ENCODE data around the gene ZNF441. TPM values are rescaled to one million over a fixed set of nuclear protein-coding genes. Genes with fewer than 3 reads are reported as not detected.

ZNF441 gene
- total RNA-seq, 1 donor from 2014 or later, result 10.6 TPM

DNA sequence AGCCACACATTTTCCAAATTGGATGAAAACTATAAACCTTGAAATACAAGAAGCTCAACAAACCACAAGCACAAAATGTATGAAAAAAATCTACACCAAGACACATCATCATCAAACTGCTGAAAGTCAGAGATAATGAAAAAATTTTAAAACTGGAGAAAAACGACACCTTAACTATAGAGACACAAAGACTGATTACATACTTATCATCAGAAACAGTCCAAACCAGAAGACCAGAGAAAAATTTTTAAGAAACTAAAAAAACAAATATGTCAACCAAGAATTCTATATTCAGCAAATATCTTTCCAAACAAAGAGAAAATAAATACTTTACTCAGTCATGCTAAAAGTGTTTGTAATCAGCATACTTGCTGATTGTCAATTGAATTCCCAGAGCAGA, 19.5 kb upstream of the ZNF441 start:
- H3K36me3 Mint-ChIP-seq (ENCODE audit: unreplicated experiment), result peaks cover 5% of the 10 kb centered on the region
- peaks cover 10% of the 10 kb centered on the region for H3K9me3 Mint-ChIP-seq (ENCODE audit: unreplicated experiment)
- no peaks in the 10 kb centered on the region for H3K27me3 Mint-ChIP-seq (ENCODE audit: unreplicated experiment)
- no peak for DNase-seq
- no peak overlapping the region for H3K27ac Mint-ChIP-seq (ENCODE audit: unreplicated experiment)
- H3K4me3 Mint-ChIP-seq (ENCODE audit: unreplicated experiment), result no peak overlapping the region
- TF ChIP-seq, protein P1, sequence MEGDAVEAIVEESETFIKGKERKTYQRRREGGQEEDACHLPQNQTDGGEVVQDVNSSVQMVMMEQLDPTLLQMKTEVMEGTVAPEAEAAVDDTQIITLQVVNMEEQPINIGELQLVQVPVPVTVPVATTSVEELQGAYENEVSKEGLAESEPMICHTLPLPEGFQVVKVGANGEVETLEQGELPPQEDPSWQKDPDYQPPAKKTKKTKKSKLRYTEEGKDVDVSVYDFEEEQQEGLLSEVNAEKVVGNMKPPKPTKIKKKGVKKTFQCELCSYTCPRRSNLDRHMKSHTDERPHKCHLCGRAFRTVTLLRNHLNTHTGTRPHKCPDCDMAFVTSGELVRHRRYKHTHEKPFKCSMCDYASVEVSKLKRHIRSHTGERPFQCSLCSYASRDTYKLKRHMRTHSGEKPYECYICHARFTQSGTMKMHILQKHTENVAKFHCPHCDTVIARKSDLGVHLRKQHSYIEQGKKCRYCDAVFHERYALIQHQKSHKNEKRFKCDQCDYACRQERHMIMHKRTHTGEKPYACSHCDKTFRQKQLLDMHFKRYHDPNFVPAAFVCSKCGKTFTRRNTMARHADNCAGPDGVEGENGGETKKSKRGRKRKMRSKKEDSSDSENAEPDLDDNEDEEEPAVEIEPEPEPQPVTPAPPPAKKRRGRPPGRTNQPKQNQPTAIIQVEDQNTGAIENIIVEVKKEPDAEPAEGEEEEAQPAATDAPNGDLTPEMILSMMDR (IDR thresholded peaks at IDR 0.05; ENCODE audit: partially characterized antibody, unreplicated experiment), result no peak
- no peaks in the 10 kb centered on the region for H3K4me1 Mint-ChIP-seq (ENCODE audit: low read depth, unreplicated experiment)

DNA sequence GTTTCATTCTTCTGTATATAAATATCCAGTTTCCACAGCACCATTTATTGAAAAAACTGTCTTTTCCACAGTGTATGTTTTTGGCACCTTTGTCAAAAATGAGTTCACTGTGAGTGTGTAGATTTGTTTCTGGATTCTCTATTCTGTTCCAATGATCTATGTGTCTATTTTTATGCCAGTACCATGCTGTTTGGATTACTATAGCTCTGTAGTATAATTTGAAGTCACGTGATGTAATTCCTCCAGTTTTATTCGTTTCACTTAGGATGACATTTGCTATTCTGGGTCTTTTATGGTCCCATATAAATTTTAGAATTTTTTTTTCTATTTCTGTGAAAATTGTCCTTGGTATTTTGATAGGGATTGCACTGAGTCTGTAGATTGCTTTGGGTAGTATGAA, 17.0 kb upstream of the ZNF441 start:
- no peaks in the 10 kb centered on the region for H3K4me1 Mint-ChIP-seq (ENCODE audit: low read depth, unreplicated experiment)
- TF ChIP-seq, protein P1 (IDR thresholded peaks at IDR 0.05; ENCODE audit: partially characterized antibody, unreplicated experiment), result no peak
- H3K27ac Mint-ChIP-seq (ENCODE audit: unreplicated experiment), result no peak overlapping the region
- peaks cover 5% of the 10 kb centered on the region for H3K36me3 Mint-ChIP-seq (ENCODE audit: unreplicated experiment)
- no peak overlapping the region for H3K4me3 Mint-ChIP-seq (ENCODE audit: unreplicated experiment)
- no peaks in the 10 kb centered on the region for H3K27me3 Mint-ChIP-seq (ENCODE audit: unreplicated experiment)
- H3K9me3 Mint-ChIP-seq (ENCODE audit: unreplicated experiment), result peaks cover 10% of the 10 kb centered on the region
- no peak for DNase-seq

DNA sequence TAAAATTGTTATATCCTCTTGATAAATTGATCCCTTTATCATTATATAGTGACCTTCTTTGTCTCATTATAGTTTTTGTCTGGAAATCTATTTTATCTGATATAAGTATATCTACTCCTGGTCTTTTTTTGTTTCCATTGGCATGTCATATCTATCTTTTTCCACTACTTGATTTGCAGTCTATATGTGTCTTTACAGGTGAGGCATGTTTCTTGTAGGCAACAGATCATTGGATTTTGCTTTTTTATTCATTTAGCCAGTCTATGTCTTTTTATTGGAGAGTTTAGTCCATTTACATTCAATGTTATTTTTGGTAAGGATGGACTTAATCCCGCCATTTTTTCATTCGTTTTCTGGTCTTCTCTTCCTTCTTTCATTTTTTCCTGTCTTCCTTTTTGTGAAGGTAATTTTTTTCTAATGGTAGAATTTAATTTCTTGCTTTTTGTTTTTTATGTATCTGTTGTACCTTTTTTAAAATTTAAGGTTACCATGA, 14.5 kb upstream of the ZNF441 start:
- H3K27ac Mint-ChIP-seq (ENCODE audit: unreplicated experiment), result no peak overlapping the region

DNA sequence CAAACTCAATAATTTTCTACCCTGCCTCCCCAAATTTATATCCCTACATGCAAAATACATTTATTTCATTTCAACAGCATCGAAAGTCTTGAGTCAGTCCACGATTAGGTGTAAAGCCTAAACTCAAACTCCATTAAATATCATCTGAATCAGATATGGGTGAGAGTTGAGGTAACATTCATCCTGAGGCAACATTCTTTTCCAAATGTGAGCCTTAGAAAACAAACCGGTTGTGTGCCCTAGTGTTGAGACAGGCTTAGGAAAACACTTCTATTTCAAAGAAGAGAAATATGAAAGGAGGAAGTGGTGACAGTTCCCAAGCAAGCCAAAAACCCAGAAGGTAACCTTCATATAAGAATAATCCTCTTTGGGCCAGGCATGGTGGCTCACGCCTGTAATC, 12.1 kb upstream of the ZNF441 start:
- H3K27me3 Mint-ChIP-seq (ENCODE audit: unreplicated experiment), result no peaks in the 10 kb centered on the region
- TF ChIP-seq, protein P1 (IDR thresholded peaks at IDR 0.05; ENCODE audit: partially characterized antibody, unreplicated experiment), result no peak
- H3K4me1 Mint-ChIP-seq (ENCODE audit: low read depth, unreplicated experiment), result no peaks in the 10 kb centered on the region
- peaks cover 4% of the 10 kb centered on the region for H3K9me3 Mint-ChIP-seq (ENCODE audit: unreplicated experiment)
- no peak overlapping the region for H3K4me3 Mint-ChIP-seq (ENCODE audit: unreplicated experiment)
- DNase-seq, result no peak
- H3K27ac Mint-ChIP-seq (ENCODE audit: unreplicated experiment), result no peak overlapping the region
- peaks cover 9% of the 10 kb centered on the region for H3K36me3 Mint-ChIP-seq (ENCODE audit: unreplicated experiment)

More for the DNA sequence above, 14.5 kb upstream of the ZNF441 start:
- H3K4me1 Mint-ChIP-seq (ENCODE audit: low read depth, unreplicated experiment), result no peaks in the 10 kb centered on the region
- H3K9me3 Mint-ChIP-seq (ENCODE audit: unreplicated experiment), result peaks cover 8% of the 10 kb centered on the region
- TF ChIP-seq, protein P1 (IDR thresholded peaks at IDR 0.05; ENCODE audit: partially characterized antibody, unreplicated experiment), result no peak
- H3K27me3 Mint-ChIP-seq (ENCODE audit: unreplicated experiment), result no peaks in the 10 kb centered on the region
- no peak overlapping the region for H3K4me3 Mint-ChIP-seq (ENCODE audit: unreplicated experiment)
- peaks cover 11% of the 10 kb centered on the region for H3K36me3 Mint-ChIP-seq (ENCODE audit: unreplicated experiment)
- DNase-seq, result no peak

DNA sequence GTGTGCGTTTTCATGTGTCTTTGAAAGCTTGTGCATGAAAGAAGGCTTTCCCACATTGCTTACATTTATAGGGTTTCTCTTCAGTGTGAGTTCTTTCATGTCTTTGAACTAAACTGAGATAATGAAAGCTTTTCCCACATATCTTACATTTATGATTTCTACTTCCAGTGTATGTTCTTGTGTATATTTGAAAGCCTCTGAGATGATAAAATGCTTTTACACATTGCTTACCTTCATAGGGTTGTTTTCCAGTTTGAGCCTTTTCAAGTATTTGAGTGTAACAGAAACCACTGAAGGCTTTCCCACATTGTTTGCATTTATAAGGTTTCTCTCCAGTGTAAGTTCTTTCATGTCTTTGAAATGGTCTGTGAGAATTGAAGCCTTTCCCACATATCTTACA, 9.8 kb upstream of the ZNF441 start:
- no peak overlapping the region for H3K27ac Mint-ChIP-seq (ENCODE audit: unreplicated experiment)
- TF ChIP-seq, protein P1 (IDR thresholded peaks at IDR 0.05; ENCODE audit: partially characterized antibody, unreplicated experiment), result no peak
- H3K27me3 Mint-ChIP-seq (ENCODE audit: unreplicated experiment), result no peaks in the 10 kb centered on the region
- DNase-seq, result no peak
- no peaks in the 10 kb centered on the region for H3K4me1 Mint-ChIP-seq (ENCODE audit: low read depth, unreplicated experiment)
- peaks cover 9% of the 10 kb centered on the region for H3K36me3 Mint-ChIP-seq (ENCODE audit: unreplicated experiment)
- H3K9me3 Mint-ChIP-seq (ENCODE audit: unreplicated experiment), result peaks cover 3% of the 10 kb centered on the region
- H3K4me3 Mint-ChIP-seq (ENCODE audit: unreplicated experiment), result no peak overlapping the region
